ENCODE results near the gene SH3BP5L. TPM values are rescaled to one million over a fixed set of nuclear protein-coding genes. Genes with fewer than 3 reads are reported as not detected.
A peak's percentile ranks its signal among the peaks of the same experiment; 100 is the strongest.

The SH3BP5L gene
- total RNA-seq, 6 donors from 2014 or later = 18.5 to 35.6 (median 22.5) TPM

GRCh38 chr1:248857201-248857600 lies 31.5 kb upstream of the SH3BP5L start:
- 85 to 91% methylated on average over 5 to 7 of the region's 7 CpGs for WGBS, 2 donors
- Histone ChIP-seq H3K27ac (peak overlapping the region in 3 of 4 donors; percentile 90 to 96 (median 96)), H3K4me3 (peak overlapping the region in 1 of 4 donors; percentile 56), H3K4me1 (peaks cover 15 to 24% (median 20%) of the 10 kb centered on the region in 4 donors), H3K9me3 (no peaks in the 10 kb centered on the region), H3K27me3 (no peaks in the 10 kb centered on the region), H3K36me3 (peaks cover 0 to 20% (median 5%) of the 10 kb centered on the region in 4 donors)
- TF ChIP-seq CTCF (IDR thresholded peaks at IDR 0.05) (no peak), POLR2AphosphoS5 (IDR thresholded peaks at IDR 0.05) (no peak), POLR2A (IDR thresholded peaks at IDR 0.05) (no peak), EP300 (IDR thresholded peaks at IDR 0.05) (no peak)
- ATAC-seq (ENCODE audit: low FRiP score in 2 of 2) (no peak), DNase-seq (peak in 1 of 2 donors; percentile 76)

GRCh38 chr1:248856176-248856575 lies 30.5 kb upstream of the SH3BP5L start:
- peaks cover 15 to 24% (median 20%) of the 10 kb centered on the region in 4 donors for H3K4me1 ChIP-seq
- no peak for DNase-seq
- TF ChIP-seq EP300 (IDR thresholded peaks at IDR 0.05) (no peak), POLR2A (IDR thresholded peaks at IDR 0.05) (no peak), POLR2AphosphoS5 (IDR thresholded peaks at IDR 0.05) (no peak), CTCF (IDR thresholded peaks at IDR 0.05) (no peak)

GRCh38 chr1:248855580-248855979 lies 29.9 kb upstream of the SH3BP5L start:
- Histone ChIP-seq H3K4me1 (peaks cover 15 to 24% (median 20%) of the 10 kb centered on the region in 4 donors), H3K4me3 (no peak overlapping the region), H3K9me3 (no peaks in the 10 kb centered on the region), H3K36me3 (peaks cover 0 to 28% (median 12%) of the 10 kb centered on the region in 4 donors), H3K27ac (no peak overlapping the region), H3K27me3 (no peaks in the 10 kb centered on the region)
- whole genome bisulfite sequencing, 2 donors = 94 to 95% methylated on average over 6 of the region's 6 CpGs
- ATAC-seq (ENCODE audit: low FRiP score in 2 of 2) (no peak), DNase-seq (no peak)
- no peak for TF ChIP-seq POLR2A (IDR thresholded peaks at IDR 0.05)
- no peak for TF ChIP-seq CTCF (IDR thresholded peaks at IDR 0.05)
- TF ChIP-seq POLR2AphosphoS5 (IDR thresholded peaks at IDR 0.05) = no peak
- no peak for TF ChIP-seq EP300 (IDR thresholded peaks at IDR 0.05)

More at GRCh38 chr1:248856176-248856575, 30.5 kb upstream of the SH3BP5L start:
- 94 to 97% methylated on average over 1 of the region's 1 CpG for WGBS, 2 donors
- Histone ChIP-seq H3K27me3 (no peaks in the 10 kb centered on the region), H3K9me3 (no peaks in the 10 kb centered on the region), H3K27ac (no peak overlapping the region), H3K36me3 (peaks cover 0 to 22% (median 6%) of the 10 kb centered on the region in 4 donors), H3K4me3 (no peak overlapping the region)
- no peak for ATAC-seq (ENCODE audit: low FRiP score in 2 of 2)

- peaks cover 0 to 46% (median 29%) of the 10 kb centered on the region in 4 donors for H3K36me3 ChIP-seq
- H3K4me3 ChIP-seq = no peak overlapping the region
- H3K4me1 ChIP-seq = peaks cover 16 to 26% (median 18%) of the 10 kb centered on the region in 4 donors
- ATAC-seq (ENCODE audit: low FRiP score in 2 of 2) = no peak
- H3K9me3 ChIP-seq = no peaks in the 10 kb centered on the region
- DNase-seq = no peak
- TF ChIP-seq EP300 (IDR thresholded peaks at IDR 0.05) (no peak), POLR2AphosphoS5 (IDR thresholded peaks at IDR 0.05) (no peak)
- peak overlapping the region in 1 of 4 donors; percentile 19 for H3K27ac ChIP-seq
- WGBS, 2 donors = 79 to 84% methylated on average over 8 of the region's 8 CpGs
- H3K27me3 ChIP-seq = no peaks in the 10 kb centered on the region
These were observed 28.1 kb upstream of the SH3BP5L start for GRCh38 chr1:248853663-248854375.

- DNase-seq = no peak
- Histone ChIP-seq H3K4me3 (no peak overlapping the region), H3K4me1 (peaks cover 7 to 17% (median 12%) of the 10 kb centered on the region in 4 donors), H3K36me3 (peaks cover 8 to 57% (median 40%) of the 10 kb centered on the region in 4 donors), H3K9me3 (no peaks in the 10 kb centered on the region), H3K27ac (peak overlapping the region in 2 of 4 donors; percentile 11 to 19), H3K27me3 (no peaks in the 10 kb centered on the region)
- no peak for TF ChIP-seq POLR2AphosphoS5 (IDR thresholded peaks at IDR 0.05)
- no peak for TF ChIP-seq POLR2A (IDR thresholded peaks at IDR 0.05)
- TF ChIP-seq CTCF (IDR thresholded peaks at IDR 0.05) = no peak
- TF ChIP-seq EP300 (IDR thresholded peaks at IDR 0.05) = no peak
- WGBS, 2 donors = 82 to 85% methylated on average over 7 of the region's 7 CpGs
- ATAC-seq (ENCODE audit: low FRiP score in 2 of 2) = no peak
These were observed 27.0 kb upstream of the SH3BP5L start for GRCh38 chr1:248852481-248853405.
